ENCODE results near the gene HK2. TPM values are rescaled to one million over a fixed set of nuclear protein-coding genes. Genes with fewer than 3 reads are reported as not detected.

The HK2 gene
- total RNA-seq, 1 donor from 2014 or later: 16.9 TPM

- TF ChIP-seq CTCF (IDR thresholded peaks at IDR 0.05; ENCODE audit: unreplicated experiment): no peak
- no peak for DNase-seq (ENCODE audit: low spot score in 2 of 2, unreplicated experiment in 2 of 2)
- peaks cover 3% of the 10 kb centered on the region for H3K4me1 Mint-ChIP-seq
Measured at GRCh38 chr2:74863802-74864248, 29.9 kb downstream of the HK2 start.

DNA sequence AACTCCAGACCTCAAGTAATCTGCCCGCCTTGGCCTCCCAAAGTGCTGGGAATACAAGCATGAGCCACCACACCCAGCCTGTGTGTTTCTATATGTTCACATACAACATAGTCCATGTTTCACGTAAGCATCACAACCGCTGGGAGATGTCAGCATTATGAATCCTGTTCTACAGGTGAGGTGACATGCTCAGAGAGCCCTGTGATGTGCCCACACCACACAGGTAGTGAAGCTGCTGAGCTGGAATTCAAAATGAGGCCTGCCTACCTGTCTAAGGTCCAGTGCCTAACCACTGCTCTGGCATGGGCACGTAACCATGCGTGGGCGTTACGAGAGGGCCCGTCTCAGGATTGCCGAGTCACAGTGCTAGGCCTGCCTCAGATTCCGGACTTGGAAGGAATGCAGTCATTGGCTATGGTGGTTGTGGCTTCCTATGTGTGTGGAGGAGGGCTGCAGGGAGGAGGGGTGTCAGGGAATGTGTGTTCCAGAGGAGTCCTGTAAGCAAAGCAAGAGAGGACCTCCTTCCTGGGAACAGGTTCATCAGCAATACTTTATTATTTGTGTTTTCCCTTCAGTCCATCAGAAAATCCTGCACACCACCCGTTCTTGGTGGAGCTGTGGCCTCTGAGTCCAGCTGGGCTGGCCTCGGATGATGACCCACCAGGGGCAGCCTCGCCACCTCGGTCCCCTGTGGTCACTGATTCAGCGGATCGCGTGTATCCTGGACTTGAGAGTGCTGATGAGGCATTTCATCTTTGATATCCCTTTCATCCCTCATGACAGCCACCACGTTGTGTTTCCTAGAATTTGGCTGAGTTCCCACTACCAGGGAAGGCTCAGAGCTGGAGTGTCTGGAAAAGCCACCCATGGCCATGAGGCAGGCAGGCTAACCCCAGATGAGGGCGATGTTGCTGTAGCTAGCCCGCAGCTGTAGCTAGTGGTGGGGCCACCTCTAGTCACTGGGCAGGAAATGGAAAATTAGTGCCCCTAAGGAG lies 31.1 kb downstream of the HK2 start:
- Mint-ChIP-seq H3K4me1 (peaks cover 3% of the 10 kb centered on the region), H3K4me3 (no peak overlapping the region), H3K27ac (no peak overlapping the region), H3K36me3 (peaks cover 12% of the 10 kb centered on the region), H3K9me3 (no peaks in the 10 kb centered on the region), H3K27me3 (ENCODE audit: low read depth) (no peaks in the 10 kb centered on the region)
- no peak for DNase-seq (ENCODE audit: low spot score in 2 of 2, unreplicated experiment in 2 of 2)
- no peak for TF ChIP-seq CTCF (IDR thresholded peaks at IDR 0.05; ENCODE audit: unreplicated experiment)

More at GRCh38 chr2:74863802-74864248, 29.9 kb downstream of the HK2 start:
- peaks cover 10% of the 10 kb centered on the region for H3K36me3 Mint-ChIP-seq
- no peaks in the 10 kb centered on the region for H3K9me3 Mint-ChIP-seq
- no peak overlapping the region for H3K4me3 Mint-ChIP-seq
- no peak overlapping the region for H3K27ac Mint-ChIP-seq
- H3K27me3 Mint-ChIP-seq (ENCODE audit: low read depth): no peaks in the 10 kb centered on the region

DNA sequence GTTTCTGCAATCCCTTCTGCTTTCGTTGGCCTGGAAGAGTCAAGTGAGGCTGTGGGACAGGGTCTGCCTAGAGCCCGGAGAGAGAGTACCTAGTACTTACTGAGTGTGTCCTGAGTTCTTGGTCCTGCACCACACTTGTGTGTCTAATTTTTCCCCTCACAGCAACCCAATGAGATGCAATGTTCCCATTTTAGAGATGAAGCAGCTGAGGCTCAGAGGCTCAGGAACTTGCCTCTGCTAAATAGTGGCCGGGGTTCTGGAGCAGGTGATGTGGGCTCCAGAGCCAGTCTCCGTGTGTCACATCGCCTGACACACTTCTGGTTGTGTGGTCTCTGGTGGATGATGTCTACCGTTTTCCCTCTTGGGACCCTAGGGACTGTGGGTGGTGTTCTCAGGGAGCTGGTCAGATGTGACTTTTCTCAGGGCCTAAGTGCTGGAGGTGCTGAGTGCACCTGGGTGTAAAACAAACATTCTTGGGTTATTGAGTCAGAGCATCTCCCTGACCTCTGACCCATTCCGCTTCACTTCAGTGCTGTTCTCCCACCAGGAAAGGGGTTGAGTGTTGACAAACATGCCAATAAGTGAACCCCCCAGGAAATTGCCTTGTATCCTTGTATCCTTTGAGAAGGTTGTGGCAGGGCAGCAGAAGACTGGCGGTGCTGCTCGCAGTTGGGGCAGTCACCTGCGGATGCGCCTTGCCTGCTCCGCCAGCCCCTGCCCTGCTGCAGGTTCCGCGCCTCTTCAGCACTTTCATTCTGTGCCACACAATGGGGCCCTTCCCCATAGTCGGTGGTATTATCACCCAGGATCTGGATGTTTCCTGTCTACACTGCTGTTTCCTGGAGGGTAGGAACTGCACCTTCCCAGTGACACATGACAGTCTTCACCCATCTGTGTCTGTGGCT lies 32.1 kb downstream of the HK2 start:
- Mint-ChIP-seq H3K36me3 (peaks cover 12% of the 10 kb centered on the region), H3K27me3 (ENCODE audit: low read depth) (no peaks in the 10 kb centered on the region), H3K9me3 (no peaks in the 10 kb centered on the region), H3K27ac (no peak overlapping the region), H3K4me1 (peaks cover 3% of the 10 kb centered on the region), H3K4me3 (no peak overlapping the region)
- no peak for DNase-seq (ENCODE audit: low spot score in 2 of 2, unreplicated experiment in 2 of 2)
- TF ChIP-seq CTCF (IDR thresholded peaks at IDR 0.05; ENCODE audit: unreplicated experiment): no peak

GRCh38 chr2:74867841-74868658 lies 34.1 kb downstream of the HK2 start:
- Mint-ChIP-seq H3K36me3 (peaks cover 14% of the 10 kb centered on the region), H3K4me1 (peaks cover 3% of the 10 kb centered on the region), H3K9me3 (no peaks in the 10 kb centered on the region), H3K27ac (no peak overlapping the region), H3K27me3 (ENCODE audit: low read depth) (no peaks in the 10 kb centered on the region), H3K4me3 (no peak overlapping the region)
- TF ChIP-seq CTCF (IDR thresholded peaks at IDR 0.05; ENCODE audit: unreplicated experiment): no peak
- DNase-seq (ENCODE audit: low spot score in 2 of 2, unreplicated experiment in 2 of 2): no peak

- no peak overlapping the region for H3K27ac Mint-ChIP-seq
- peaks cover 19% of the 10 kb centered on the region for H3K36me3 Mint-ChIP-seq
- no peaks in the 10 kb centered on the region for H3K27me3 Mint-ChIP-seq (ENCODE audit: low read depth)
- no peak overlapping the region for H3K4me3 Mint-ChIP-seq
- no peaks in the 10 kb centered on the region for H3K9me3 Mint-ChIP-seq
- no peak for TF ChIP-seq CTCF (IDR thresholded peaks at IDR 0.05; ENCODE audit: unreplicated experiment)
- peaks cover 3% of the 10 kb centered on the region for H3K4me1 Mint-ChIP-seq
- DNase-seq (ENCODE audit: low spot score in 2 of 2, unreplicated experiment in 2 of 2): no peak
Measured at GRCh38 chr2:74869517-74869916, 35.6 kb downstream of the HK2 start.

Data from mesothelial cell of epicardium (in vitro differentiated cells).